HG03039 (cell line): ENCODE measurements around the gene LGI4.
"Not testable (repeated sequence)": the region's sequence is repeated elsewhere in the genome, so short reads cannot be mapped to it uniquely, and the experiment has no call there.

Source experiments
- ATAC-seq: cut with Tn5 transposase; IDR thresholded peaks from one replicate; pipeline ENCODE4 v1.9.1; 2021; ENCODE audit warnings: mild to moderate bottlenecking, moderate library complexity; ENCODE audit not compliant: unreplicated experiment

The LGI4 gene

GRCh38 chr19:35107545-35107944 is 27.3 kb downstream of the LGI4 start:
- no peak for ATAC-seq

GRCh38 chr19:35106898-35107541 is 27.8 kb downstream of the LGI4 start:
- no peak for ATAC-seq

GRCh38 chr19:35106291-35106583 is 28.6 kb downstream of the LGI4 start:
- ATAC-seq: no peak

- no peak for ATAC-seq
These were observed 29.2 kb downstream of the LGI4 start for GRCh38 chr19:35105411-35106290.

GRCh38 chr19:35105047-35105410 is 29.8 kb downstream of the LGI4 start:
- no peak for ATAC-seq

GRCh38 chr19:35104361-35104760 is 30.5 kb downstream of the LGI4 start:
- ATAC-seq: no peak

- ATAC-seq: not testable (repeated sequence)
These were observed 31.2 kb downstream of the LGI4 start for GRCh38 chr19:35103614-35104013.

- not testable (repeated sequence) for ATAC-seq
These were observed 32.9 kb downstream of the LGI4 start for GRCh38 chr19:35101949-35102348.

GRCh38 chr19:35100588-35101533 is 34.0 kb downstream of the LGI4 start:
- no peak for ATAC-seq

GRCh38 chr19:35099897-35100275 is 35.0 kb downstream of the LGI4 start:
- no peak for ATAC-seq

GRCh38 chr19:35099155-35099896 is 35.5 kb downstream of the LGI4 start:
- ATAC-seq: no peak

GRCh38 chr19:35098413-35099049 is 36.3 kb downstream of the LGI4 start:
- ATAC-seq: no peak

GRCh38 chr19:35095667-35096368 is 39.0 kb downstream of the LGI4 start:
- no peak for ATAC-seq

GRCh38 chr19:35094656-35095055 is 40.2 kb downstream of the LGI4 start:
- ATAC-seq: no peak

- ATAC-seq: no peak
These were observed 40.8 kb downstream of the LGI4 start for GRCh38 chr19:35093941-35094647.

- no peak for ATAC-seq
These were observed 41.4 kb downstream of the LGI4 start for GRCh38 chr19:35093430-35093829.

- no peak for ATAC-seq
These were observed 44.2 kb downstream of the LGI4 start for GRCh38 chr19:35090506-35091214.

GRCh38 chr19:35090160-35090505 is 44.7 kb downstream of the LGI4 start:
- no peak for ATAC-seq

- ATAC-seq: no peak
These were observed 45.3 kb downstream of the LGI4 start for GRCh38 chr19:35089554-35089953.
